HL-60 (cell line): Measurements from ENCODE around the gene IHH.

Experiments
- DNase-seq, 2 experiments: peaks; one replicate each; pipeline ENCODE4 v3.0.0-alpha.2; 2010 to 2020; ENCODE audit warnings: low read depth in 1 of 2, low spot score in 1 of 2
- H3K27ac ChIP-seq: fragments of 250-450 bp; sonication (Bioruptor Pico); replicated peaks from 2 replicates; pipeline ENCODE4 v1.5.1; 2020; ENCODE audit warnings: mild to moderate bottlenecking, moderate library complexity
- H3K27me3 ChIP-seq: fragments of 250-450 bp; sonication (Bioruptor Pico); 2 replicates; pipeline ENCODE4 v1.5.1; 2021; ENCODE audit warnings: mild to moderate bottlenecking, moderate library complexity; ENCODE audit not compliant: insufficient read depth, poor library complexity, severe bottlenecking
- H3K4me3 ChIP-seq: replicated peaks from 2 replicates; pipeline ENCODE4 v1.5.1; 2011; ENCODE audit warnings: mild to moderate bottlenecking, control low read depth, low read length; ENCODE audit not compliant: insufficient read depth
- GABPA ChIP-seq: IDR thresholded peaks from 2 replicates; pipeline ENCODE4 v1.6.1; 2012; ENCODE audit warnings: low read depth
- POLR2AphosphoS5 ChIP-seq: IDR thresholded peaks from 2 replicates; pipeline ENCODE4 v1.6.1; 2012; ENCODE audit warnings: low read depth
- SPI1 ChIP-seq: IDR thresholded peaks from 2 replicates; pipeline ENCODE4 v1.6.1; 2012; ENCODE audit warnings: low read depth, mild to moderate bottlenecking, borderline replicate concordance
- TF ChIP-seq, protein P1 (sequence below): IDR thresholded peaks from one replicate; pipeline ENCODE4 v1.5.1; 2011; ENCODE audit warnings: low read length, control low read depth, inconsistent platforms; ENCODE audit not compliant: insufficient read depth
- TF ChIP-seq, protein P2 (sequence below): IDR thresholded peaks from 2 replicates; pipeline ENCODE4 v1.6.1; 2012; ENCODE audit warnings: low read depth; ENCODE audit not compliant: insufficient replicate concordance

Gene IHH

DNA sequence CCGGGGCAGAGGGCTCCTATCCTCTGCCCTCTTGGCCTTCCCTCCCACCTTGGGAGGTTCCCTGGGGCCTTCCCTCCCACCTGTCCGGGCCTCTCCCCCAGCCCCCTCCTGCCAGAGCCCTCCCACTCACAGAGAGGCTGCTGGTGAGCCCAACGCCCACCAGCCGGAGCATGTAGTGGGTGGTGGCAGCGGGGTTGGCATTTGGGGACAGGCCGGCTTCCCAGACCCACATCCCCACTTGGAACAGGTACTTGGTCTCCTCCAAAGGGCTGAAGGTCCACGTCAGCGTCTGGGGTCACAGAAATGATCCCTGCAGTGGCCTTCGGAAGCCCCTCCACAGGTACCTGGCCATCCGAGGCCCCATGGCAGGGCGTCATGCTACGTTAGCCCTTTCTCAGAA lies 38.7 kb downstream of the IHH start:
- DNase-seq: no peak
- H3K4me3 ChIP-seq: no peak overlapping the region
- TF ChIP-seq SPI1: no peak
- no peak overlapping the region for H3K27ac ChIP-seq
- H3K27me3 ChIP-seq: peaks cover 4% of the 10 kb centered on the region

DNA sequence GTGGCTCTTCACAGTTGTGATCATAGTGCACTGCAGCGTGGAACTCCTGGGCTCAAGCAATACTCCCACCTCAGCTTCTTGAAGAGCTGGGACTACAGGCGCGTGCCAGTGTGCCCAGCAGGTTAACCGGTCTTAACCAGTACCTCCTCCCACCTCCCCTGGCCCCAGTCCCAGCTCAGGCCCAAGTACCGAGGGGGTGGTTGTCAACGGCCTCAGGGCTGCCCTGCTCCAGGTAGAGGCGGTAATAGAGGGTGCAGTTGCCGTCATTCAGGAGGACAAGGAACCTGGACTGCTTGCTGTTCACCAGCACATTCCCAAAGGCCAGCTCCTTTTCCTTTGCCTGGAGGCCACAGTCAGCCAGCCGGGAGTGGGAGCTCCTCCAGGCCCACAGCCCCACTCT lies 39.1 kb downstream of the IHH start:
- H3K4me3 ChIP-seq: no peak overlapping the region
- TF ChIP-seq POLR2AphosphoS5: no peak
- no peak for TF ChIP-seq SPI1
- TF ChIP-seq, protein P1, sequence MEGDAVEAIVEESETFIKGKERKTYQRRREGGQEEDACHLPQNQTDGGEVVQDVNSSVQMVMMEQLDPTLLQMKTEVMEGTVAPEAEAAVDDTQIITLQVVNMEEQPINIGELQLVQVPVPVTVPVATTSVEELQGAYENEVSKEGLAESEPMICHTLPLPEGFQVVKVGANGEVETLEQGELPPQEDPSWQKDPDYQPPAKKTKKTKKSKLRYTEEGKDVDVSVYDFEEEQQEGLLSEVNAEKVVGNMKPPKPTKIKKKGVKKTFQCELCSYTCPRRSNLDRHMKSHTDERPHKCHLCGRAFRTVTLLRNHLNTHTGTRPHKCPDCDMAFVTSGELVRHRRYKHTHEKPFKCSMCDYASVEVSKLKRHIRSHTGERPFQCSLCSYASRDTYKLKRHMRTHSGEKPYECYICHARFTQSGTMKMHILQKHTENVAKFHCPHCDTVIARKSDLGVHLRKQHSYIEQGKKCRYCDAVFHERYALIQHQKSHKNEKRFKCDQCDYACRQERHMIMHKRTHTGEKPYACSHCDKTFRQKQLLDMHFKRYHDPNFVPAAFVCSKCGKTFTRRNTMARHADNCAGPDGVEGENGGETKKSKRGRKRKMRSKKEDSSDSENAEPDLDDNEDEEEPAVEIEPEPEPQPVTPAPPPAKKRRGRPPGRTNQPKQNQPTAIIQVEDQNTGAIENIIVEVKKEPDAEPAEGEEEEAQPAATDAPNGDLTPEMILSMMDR: no peak
- no peak for TF ChIP-seq GABPA
- TF ChIP-seq, protein P2, sequence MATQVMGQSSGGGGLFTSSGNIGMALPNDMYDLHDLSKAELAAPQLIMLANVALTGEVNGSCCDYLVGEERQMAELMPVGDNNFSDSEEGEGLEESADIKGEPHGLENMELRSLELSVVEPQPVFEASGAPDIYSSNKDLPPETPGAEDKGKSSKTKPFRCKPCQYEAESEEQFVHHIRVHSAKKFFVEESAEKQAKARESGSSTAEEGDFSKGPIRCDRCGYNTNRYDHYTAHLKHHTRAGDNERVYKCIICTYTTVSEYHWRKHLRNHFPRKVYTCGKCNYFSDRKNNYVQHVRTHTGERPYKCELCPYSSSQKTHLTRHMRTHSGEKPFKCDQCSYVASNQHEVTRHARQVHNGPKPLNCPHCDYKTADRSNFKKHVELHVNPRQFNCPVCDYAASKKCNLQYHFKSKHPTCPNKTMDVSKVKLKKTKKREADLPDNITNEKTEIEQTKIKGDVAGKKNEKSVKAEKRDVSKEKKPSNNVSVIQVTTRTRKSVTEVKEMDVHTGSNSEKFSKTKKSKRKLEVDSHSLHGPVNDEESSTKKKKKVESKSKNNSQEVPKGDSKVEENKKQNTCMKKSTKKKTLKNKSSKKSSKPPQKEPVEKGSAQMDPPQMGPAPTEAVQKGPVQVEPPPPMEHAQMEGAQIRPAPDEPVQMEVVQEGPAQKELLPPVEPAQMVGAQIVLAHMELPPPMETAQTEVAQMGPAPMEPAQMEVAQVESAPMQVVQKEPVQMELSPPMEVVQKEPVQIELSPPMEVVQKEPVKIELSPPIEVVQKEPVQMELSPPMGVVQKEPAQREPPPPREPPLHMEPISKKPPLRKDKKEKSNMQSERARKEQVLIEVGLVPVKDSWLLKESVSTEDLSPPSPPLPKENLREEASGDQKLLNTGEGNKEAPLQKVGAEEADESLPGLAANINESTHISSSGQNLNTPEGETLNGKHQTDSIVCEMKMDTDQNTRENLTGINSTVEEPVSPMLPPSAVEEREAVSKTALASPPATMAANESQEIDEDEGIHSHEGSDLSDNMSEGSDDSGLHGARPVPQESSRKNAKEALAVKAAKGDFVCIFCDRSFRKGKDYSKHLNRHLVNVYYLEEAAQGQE: no peak
- H3K27me3 ChIP-seq: peaks cover 4% of the 10 kb centered on the region
- no peak overlapping the region for H3K27ac ChIP-seq
- DNase-seq: no peak

DNA sequence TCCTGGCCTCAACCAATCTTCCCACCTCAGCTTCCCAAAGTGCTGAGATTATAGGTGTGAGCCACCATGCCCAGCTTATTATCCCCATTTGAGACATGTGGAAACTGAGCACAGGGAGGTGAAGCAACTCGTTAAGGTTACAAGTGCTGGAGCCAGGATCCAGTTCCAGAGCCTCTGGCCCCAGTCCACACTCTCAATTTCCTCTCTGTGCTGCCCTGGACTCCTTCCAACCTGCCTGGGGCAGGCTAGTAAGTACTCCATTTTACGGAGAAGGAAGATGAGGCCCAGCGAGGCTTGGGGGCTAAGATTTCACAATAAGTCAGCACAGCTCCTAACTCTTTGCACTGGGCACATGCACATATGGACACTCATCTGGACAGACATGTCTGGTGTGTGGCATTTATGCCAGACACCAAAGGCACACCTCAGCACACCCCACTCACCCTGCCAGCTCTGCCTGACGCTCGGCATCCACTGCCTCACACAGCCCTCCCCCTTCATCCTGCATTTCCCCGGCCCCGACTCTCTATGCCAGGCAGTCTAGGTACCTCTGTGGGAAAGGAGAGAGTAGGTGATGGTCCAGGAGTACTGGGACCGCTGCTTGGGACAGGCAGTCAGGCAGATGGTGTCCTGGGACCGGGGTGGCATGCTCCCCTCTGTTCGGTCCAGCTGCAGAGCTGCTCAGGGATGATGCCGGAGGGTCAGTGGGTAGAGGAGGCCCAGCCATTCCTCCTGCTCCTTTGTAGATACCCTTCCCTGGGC lies 39.9 kb downstream of the IHH start:
- H3K4me3 ChIP-seq: no peak overlapping the region
- no peak for TF ChIP-seq SPI1
- no peak for TF ChIP-seq POLR2AphosphoS5
- TF ChIP-seq, protein P1: no peak
- TF ChIP-seq, protein P2: no peak
- no peak for TF ChIP-seq GABPA
- no peak overlapping the region for H3K27ac ChIP-seq
- H3K27me3 ChIP-seq: peaks cover 2% of the 10 kb centered on the region
- no peak for DNase-seq

DNA sequence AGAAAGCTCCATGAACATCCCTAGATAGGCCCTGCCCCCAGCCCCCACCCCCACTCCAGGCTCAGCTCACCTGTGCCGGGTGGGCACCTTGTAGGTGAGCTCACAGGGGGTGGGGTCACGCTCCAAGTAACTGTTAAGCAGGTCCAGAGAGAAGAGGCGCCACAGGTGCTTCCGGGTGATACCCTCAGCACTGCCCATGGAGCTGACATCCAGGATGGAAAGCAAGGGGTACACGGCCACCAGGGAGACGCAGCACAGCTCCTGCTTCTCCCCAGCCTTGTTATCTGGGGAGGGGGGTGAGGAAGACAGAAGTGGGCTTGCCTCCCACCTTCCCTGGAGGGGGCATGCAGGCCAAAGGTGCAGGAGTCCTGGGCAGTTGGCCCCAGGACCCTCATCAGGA lies 41.3 kb downstream of the IHH start:
- no peak overlapping the region for H3K27ac ChIP-seq
- DNase-seq: no peak
- no peak for TF ChIP-seq GABPA
- TF ChIP-seq, protein P2: no peak
- TF ChIP-seq POLR2AphosphoS5: no peak
- no peak overlapping the region for H3K4me3 ChIP-seq
- H3K27me3 ChIP-seq: peaks cover 2% of the 10 kb centered on the region
